CD4-positive, alpha-beta T cell treated with Interleukin-2 at 100 ng/mL for 4 hours (primary cell): ENCODE results near the gene OSGIN1.
"Not testable (repeated sequence)": the region's sequence is repeated elsewhere in the genome, so short reads cannot be mapped to it uniquely, and the experiment has no call there.

Experiments used
- DNase-seq: peaks from one replicate; pipeline ENCODE4 v3.0.0-alpha.2; 2020; ENCODE audit warnings: low spot score

Gene OSGIN1

DNA sequence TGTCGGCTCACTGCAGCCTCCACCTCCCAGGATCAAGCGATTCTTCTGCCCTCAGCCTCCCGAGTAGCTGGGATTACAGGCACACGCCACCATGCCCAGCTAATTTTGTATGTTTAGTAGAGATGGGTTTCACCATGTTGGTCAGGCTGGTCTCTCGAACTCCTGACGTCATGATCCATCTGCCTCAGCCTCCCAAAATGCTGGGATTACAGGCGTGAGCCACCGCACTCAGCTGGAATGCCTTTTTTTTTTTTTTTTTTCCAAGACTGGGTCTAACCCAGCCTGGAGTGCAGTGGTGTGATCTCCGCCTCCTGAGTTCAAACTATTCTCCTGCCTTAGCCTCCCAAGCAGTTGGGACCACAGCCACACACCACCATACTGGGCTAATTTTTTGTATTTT is 11.5 kb upstream of the OSGIN1 start:
- DNase-seq, result not testable (repeated sequence)

DNA sequence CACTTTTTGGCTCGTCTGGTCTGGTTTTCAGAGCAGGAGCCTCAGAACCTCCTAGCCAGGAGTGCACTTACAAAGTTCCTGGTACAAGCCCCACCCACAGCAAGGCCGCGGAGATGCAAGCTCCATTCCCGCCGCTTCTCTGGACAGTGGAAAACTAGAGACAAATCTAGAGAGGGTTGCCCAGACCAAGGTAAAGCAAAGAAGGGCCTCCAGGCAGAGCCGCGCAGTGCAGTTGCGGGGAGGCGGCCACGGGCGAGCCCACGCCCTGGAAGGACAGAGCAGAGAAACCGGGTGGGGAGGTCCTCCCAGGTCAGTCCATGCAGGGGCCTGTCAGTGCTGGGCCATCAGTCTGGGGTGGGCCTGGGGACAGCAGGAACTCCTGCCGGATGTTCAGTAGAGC is 11.0 kb upstream of the OSGIN1 start:
- no peak for DNase-seq

DNA sequence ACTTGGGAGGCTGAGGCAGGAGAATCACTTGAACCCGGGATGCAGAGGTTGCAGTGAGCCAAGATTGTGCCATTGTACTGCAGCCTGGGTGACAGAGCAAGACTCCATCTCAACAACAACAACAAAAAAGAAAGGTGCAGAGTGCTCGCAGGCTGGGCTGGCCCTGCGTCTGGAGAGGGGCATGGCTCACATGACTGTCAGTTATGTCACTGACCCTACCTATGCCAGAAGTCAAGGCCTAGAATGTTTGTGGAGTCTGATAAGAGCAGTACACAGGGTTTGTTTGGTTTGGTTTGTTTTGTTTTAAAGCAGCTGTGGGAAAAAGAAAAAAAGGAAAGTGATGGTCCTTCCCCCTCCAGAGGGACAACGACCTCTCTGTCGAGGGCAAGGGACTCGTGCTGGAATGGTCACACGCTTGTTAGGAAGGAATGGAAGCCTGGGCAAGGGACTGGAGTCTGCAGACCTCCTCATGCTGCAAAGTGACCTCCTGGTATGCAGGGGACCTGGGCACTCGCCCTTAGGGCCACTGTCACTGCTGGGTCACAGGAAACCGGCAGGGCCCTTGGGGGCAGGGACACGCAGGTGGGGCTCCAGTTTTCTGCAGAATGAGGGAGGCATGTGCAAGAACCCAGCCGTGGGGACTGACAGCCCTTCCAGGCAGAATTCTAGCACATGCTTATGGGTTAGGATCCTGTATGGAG is 10.1 kb upstream of the OSGIN1 start:
- no peak for DNase-seq

DNA sequence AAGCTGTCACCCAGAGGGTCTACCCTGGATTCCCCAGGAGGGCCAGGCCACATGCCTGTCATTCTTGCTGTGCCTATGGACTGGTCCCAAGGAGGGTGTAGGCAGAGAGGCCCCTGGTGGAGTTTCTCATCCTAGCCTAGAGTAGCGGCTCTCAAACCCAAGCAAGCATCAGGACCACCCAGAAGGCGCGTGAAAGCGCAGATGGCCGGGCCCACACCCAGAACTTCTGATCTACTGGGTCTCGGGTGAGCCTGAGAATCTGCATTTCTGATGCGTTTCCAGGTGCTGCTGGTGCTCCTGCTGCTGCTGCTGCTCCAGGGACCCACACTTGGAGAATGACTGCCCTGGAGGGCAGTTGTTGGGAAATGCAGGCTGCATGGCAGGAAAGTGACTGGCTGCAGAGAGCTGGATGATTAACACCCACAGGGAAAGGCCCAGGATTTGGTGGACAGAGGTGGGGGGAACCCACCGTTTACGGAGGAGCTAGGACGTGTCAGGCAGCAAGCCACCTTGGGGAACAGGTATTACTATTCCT is 9.5 kb upstream of the OSGIN1 start:
- no peak for DNase-seq

DNA sequence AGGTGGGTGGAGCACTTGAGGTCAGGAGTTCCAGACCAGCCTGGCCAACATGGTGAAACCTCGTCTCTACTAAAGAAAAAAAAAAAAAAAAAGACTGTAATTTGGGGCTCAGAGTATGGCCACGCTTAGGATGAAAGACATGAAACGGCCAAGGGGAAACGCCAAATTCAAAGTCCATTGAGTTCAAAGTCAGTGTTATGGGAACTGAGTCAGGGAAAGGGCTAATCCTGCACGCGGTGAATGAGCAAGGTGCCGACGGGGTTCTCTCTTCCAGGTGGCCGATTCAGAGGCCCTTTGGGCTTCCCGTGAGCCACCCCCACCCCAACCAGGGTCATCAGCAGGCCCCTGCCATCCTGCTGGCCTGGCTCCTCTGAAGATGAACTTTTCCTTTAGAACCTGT is 7.5 kb upstream of the OSGIN1 start:
- no peak for DNase-seq

DNA sequence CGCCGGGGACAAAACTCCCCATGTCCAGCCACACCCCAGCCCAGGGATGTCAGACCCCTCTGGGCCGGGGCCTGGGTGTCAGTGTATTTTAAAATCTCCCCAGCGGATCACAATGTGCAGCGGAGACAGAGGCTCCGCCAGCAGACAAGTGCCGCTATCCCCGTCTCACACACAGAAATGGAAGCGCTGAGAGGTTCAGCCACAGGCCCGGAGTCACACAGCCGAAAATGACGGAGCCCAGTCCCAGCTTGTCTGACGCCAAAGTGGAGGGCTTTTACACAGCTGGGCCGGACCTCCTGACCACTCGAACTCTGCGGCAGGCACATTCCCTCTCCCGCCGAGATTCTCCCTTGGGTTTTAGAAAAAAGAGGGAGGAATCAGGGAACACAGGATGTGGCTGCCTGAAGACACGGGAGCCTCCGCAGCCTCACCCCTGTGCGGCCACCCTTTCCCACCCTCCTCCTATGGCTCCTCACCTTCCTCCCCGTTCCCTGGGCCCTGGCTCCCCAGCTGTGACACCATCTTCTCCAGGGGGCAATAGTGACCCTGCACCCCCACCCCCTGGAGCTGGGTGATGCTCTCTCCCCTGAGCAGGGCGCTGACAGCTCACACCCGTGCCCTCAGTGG is 6.8 kb upstream of the OSGIN1 start:
- DNase-seq, result no peak

DNA sequence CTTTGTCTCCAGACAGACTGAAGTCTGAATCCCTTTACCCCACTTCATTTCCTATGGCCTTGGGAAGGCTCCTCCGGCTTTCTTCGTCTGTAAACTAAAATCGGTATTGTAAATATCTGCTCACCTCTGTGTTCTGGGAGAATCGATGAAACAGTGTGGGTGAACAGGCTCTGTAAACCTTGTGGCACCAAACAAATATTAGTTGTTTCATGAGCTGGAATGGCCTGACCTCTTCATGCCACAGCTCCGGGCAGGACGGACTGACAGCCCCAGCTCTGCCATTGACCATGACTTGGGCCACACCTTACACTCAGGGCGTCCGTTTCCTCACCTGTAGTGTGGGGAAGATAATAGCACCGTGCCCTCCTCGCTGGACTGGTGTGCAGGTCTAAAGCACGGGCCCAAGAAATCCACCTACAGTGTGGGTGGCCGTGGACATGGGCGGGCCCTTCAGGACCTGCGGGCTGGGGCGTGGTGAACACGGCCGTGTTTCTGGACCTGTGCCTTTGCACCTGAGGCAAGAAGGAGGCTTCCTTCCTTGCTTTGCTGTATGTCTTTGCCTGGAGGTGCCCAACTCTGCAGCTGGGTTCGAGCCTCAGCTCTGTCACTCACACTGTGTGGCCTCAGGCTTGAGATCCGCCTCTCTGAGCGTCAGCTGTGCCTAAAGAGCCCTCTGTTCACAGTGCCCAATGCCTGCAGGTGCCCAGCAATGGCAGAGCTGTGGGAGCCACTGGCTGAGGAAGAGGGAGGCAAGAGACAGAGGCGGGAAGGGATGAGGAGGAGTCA is 6.1 kb upstream of the OSGIN1 start:
- DNase-seq, result no peak

DNA sequence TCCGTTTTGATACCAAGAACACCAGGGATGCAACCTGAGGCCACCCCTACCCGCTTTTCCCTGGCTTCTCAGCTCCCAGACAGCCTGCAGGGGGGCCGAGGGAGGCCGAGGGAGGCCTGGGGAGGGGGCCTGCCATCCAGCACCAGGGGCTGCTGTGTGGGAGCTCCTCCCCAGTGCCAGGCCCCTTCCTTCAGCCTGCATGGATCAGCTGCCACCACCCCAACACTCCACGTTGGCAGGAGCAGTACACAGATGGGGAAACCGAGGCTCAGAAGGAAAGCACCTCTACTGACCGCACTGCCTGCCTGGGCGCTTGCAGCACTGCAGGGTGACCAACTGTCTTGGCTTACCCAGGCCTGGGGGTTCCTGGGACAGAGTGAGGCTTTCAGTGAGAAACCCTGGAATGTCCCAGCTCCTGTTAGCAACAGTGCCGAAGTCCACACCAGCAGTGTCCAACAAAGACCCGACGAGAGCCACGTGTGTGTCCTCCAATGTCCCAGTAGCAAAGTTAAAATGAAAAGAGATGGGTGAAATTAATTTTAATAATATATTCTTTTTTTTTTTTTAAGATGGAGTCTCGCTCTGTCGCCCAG is 5.3 kb upstream of the OSGIN1 start:
- no peak for DNase-seq

DNA sequence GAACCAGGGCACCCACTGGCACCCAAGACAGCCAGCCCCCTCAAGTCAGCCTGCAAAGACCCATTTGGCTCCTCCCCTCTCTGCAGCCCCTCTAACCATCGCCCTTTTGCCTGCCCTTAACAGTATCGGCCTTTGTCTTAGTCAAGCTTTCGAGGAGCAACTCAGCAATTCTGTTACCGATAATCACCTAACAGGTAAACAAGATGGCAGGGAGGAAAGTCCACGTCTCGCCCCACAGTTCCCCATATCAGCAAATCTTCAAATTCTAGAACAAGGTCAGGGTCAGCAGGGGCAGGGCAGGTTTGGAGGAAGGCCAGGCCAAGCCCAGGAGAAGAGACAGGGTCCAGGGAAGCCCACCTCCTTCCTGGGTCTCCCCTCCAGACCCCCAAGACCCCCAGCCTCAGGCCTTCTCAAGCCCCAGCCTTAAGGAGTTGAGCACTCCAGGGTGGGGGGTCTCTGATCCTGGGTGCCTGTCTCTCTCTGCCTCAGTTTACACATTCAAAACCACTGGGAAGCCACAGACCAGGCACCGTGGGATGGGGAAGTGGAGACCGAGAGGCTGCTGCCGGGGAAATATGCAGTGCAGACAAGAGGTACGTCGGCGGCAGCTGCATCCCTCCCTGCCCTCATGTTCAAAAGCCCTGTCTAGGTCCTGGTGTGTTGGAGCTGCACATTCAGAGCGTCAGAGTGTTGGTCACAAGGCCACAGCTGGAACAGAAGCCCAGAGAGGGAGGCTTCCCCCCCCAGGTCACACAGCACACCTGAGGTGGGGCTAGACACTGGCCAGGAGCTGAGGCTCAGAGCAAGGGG is 3.9 kb upstream of the OSGIN1 start:
- DNase-seq, result no peak

DNA sequence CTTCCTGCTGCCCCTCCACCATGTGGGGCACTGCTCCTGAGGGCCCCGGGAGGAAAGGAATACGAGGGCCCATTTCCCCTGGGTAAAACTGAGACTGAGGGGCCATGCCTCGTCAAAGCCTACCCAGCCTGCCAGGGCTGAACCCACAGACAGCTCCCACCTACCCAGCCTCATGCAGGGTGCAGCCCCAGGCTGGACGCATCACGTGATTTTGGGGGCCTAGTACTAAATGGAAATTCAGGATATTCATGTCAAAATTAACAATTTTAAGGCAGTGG is 3.4 kb upstream of the OSGIN1 start:
- DNase-seq, result no peak

DNA sequence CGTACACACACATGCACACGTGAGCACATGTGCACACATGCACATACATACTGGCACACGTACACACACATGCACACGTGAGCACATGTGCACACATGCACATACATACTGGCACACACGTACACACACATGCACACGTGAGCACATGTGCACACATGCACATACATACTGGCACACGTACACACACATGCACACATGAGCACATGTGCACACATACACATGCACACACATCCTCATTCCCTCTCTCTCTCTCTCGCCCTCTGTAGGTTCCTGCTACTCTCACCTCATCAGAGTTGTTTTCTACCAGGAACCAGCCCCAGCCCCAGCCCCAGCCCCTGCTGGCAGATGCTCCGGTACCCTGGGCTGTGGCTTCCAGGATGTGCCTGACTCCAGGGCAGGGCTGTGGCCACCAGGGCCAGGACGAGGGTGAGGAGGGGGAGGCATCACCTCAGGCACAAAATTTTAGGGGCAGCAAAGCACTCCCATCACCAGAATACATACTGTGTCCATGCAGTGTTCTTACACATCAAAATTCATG is 2.1 kb upstream of the OSGIN1 start:
- DNase-seq, result not testable (repeated sequence)

DNA sequence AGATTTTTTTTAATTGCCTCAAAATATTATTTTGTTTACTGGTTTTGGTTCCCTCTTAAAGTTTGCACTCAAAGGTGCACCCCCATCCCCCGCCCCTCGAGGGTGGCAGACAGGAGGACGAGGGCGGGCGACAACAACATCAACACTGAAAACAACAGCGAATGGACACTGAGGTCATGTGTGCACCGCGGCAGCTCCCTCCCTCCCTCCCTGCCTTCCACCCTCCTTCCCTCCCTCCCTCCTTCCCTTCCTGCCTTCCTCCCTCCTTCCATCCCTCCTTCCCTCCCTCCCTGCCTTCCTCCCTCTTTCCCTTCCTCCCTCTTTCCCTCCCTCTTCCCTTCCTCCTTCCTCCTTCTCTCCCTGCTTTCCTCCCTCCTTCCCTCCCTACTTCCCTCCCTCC is 1.5 kb upstream of the OSGIN1 start:
- DNase-seq, result no peak

DNA sequence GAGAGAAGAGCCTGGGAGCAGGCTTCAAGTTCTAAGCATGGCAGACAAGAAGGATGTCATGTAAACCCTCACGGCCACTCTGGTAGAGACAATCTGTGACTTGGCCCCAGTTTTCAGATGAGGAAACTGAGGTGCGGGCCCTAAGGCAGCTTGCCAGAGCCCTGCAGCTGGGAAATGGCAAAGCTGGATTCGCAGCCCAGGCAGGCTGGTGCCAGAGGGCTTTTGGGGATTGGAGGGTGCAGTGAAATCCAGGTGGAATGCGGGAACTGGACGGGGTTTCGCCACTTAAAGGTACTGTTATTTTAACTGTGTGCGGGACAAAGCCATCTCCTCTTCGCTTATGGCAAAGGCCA is 477 bp upstream of the OSGIN1 start:
- DNase-seq, result no peak

DNA sequence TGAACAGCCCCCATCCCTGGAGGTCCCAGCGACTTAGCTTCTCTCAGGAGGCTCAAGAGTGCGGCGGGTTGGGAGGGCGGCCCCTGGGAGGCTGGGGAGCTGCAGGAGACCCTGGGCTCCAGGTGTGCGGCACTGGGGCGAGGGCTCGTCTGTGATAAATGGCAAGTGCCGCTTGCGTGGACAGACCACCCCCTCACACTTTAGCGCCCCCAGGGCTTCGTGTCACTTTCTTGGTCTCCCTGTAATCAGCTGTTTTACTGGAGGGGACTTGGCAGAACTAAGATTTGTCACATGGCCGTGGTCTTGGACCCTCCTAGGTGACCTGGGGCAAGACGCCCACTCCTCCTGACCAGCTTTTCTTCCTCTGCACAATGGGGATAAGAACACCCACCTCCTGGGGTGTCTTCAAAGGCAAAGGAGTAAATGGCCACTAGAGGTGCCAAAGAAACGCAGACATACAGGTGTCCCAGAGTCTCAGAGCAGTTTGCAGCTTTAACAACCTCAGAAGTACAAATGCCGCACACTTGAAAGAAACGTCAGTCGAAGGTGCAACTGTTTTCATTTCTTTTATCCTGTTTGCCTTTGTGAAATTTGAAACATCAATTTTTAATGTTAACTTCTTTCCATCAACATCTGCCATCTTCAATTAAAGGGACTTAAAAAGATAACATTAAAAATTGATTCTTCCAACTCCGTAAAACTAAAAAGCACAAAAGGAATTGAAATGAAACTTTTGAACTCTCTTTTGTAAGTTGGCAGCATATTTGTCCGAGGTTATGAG is 946 bp downstream of the OSGIN1 start:
- DNase-seq, result no peak

DNA sequence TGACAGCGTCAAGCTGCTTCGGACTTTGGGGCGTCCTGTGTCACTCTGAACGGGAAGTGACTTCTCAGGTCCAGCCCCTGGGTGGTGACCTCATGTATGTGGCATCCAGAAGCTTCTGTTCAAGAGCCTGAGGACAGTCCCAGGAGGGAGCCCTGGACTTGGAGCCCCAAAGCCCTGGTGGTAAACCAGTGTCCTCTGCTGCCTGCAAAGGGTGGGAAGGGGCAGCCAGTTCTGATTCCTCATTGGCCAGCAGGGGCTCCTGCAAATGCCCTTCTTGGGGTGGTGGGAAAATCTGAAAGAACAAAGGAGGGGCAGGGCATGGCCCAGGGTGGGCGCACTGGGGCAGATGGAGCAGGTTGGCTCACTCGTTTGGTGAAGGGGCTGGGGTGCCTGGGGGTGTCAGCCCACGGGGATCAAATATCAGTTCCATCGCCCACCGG is 1.6 kb downstream of the OSGIN1 start:
- DNase-seq, result no peak

DNA sequence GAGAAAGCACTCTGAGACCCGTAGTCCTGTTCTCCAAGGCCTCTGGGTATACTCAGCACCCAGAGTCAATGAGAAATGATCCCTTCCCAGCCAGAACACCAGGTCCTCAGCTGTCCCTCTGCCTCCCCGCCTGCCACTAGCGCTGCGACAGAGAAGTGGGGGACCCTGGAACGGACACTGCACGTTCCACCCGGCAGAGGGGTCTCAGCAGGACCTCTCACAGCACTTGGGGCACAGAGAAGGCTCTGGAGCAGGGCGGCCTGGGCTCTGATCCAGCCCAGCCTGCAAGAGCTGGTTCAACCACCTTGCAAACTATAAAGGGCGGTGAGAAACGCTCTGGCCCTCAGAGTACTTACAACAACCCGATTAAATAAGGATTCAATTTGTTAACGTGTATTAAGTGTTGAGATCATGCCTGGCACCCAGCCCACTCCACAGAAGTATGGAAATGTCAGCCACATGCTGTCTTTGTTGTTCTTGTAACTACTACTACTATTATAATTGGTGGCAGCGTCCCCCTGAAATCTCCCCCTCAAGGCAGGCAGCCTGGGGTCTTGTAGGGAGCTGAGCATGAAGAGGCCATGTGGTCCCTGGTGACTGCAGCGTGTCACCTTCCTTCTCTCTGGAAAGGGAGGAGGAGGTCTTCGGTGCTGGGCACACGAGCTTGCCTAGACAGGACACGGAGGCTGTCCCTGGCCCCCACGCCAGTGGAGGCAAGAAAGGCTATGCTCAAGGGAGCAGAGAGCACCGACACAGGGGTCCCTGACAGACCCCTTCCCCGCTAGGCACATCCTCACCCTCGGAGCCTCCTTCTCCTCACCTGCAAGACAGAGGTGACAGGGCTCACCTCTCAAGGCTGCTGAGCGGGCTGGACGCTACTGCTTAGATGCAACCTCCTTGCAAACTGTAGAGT is 2.4 kb downstream of the OSGIN1 start:
- DNase-seq, result no peak

DNA sequence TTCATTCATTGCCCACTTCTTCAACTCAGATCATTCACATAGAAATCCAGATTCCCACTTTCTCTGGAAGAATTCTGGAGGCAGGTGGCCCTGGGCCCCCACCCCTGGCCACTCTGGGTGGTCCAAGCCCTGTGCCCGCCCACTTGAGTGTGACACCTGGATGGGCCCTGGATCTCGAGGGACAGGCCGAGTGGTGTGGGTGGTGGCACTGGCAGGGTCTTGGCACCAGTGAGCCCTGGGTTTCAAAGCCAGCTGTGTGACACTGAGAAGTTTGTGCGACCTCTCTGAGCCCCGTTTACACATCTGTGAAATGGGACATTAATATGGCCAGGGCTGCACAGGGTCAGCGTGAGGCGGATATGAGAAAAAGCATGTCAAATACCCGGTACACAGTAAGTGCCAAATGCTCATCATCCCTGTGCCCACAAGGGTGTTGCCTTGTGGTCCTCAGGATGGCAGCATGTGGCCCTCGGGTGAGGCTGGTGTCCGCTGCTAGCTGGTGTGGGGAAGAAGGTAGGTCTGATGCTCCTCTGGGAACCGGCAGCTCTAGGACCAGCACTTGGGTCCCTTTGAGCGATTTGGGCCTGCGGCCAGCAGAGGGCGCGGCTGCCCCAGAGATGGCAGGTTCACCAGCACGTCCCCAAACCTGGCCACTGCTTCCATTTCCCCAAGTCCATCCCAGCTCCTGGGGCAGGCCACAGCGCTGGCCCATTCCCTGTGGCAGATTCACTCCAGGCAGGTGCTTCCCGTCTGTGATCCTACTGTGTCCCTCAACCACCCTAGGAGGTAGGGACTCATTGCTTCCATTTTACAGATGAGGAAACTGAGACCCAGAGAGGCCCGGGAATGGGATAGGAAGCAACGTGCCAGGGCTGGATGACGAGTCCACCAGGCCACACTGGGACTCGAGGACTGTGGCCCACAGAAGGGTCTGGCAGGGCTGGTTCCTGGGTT is 3.6 kb downstream of the OSGIN1 start:
- DNase-seq, result peak; percentile 60

DNA sequence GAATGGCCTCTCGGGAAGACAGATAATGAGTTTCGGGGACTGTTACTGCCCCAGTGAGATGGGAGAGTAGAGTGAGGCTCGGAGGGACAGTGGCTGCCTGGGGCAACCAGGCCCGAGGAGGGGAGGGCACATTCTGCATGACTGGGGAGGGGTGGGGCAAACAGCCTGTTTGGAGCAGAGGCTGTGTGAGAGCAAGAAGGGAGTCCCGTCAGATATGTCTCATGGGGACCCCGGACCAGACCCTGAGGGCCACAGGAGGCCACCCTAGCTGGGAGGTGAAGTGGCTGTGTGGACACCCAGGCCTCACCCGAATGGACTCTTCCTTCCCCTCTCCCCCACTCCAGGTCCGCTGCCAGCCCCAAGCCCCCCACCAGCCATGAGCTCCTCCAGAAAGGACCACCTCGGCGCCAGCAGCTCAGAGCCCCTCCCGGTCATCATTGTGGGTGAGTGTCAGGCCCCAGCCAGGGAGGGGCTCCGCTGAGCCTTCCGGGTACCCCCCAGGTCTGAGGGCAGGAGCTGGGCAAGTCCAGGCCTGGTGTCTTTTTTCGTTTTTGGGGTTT is 4.3 kb downstream of the OSGIN1 start:
- no peak for DNase-seq
